Measurements from ENCODE around the gene GNAQ. TPM values are rescaled to one million over a fixed set of nuclear protein-coding genes. Genes with fewer than 3 reads are reported as not detected.

GNAQ gene
- total RNA-seq, 2 experiments from 2014 or later: 17.8 to 18.1 TPM

DNA sequence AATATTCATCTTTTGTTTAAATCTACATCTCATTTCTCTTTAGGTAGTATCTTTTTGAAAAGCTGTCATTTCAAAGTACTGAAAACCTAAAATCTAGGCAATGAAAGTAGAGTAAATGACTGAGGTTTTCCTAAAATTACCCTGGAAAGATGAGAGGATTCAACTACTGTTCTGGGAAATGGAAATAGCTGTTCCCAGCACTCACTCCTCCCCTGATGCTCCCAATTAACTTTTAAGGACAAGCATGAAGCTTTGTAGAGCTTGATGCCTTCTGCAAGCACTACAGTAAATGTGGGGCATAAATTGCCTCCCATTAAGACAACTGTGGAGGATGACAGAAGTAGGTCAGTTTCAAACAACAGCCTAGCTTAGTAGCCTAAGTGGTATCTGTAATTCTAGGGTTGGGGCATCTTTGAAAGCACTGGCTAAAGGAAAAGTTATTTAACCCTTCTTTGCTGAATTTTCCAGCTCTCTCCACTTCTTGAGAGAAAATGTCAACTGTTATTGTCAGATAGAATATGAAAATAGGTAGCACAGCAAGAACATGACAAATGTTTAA lies 283.3 kb downstream of the GNAQ start:
- Mint-ChIP-seq H3K27me3 (no peaks in the 10 kb centered on the region), H3K36me3 (ENCODE audit: low read depth) (peaks cover 12% of the 10 kb centered on the region), H3K27ac (peak overlapping the region; percentile 76), H3K4me3 (no peak overlapping the region), H3K4me1 (ENCODE audit: low read depth) (peaks cover 61% of the 10 kb centered on the region), H3K9me3 (peaks cover 5% of the 10 kb centered on the region)
- TF ChIP-seq, protein P1, sequence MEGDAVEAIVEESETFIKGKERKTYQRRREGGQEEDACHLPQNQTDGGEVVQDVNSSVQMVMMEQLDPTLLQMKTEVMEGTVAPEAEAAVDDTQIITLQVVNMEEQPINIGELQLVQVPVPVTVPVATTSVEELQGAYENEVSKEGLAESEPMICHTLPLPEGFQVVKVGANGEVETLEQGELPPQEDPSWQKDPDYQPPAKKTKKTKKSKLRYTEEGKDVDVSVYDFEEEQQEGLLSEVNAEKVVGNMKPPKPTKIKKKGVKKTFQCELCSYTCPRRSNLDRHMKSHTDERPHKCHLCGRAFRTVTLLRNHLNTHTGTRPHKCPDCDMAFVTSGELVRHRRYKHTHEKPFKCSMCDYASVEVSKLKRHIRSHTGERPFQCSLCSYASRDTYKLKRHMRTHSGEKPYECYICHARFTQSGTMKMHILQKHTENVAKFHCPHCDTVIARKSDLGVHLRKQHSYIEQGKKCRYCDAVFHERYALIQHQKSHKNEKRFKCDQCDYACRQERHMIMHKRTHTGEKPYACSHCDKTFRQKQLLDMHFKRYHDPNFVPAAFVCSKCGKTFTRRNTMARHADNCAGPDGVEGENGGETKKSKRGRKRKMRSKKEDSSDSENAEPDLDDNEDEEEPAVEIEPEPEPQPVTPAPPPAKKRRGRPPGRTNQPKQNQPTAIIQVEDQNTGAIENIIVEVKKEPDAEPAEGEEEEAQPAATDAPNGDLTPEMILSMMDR (IDR thresholded peaks at IDR 0.05): no peak
- ATAC-seq (no peak), DNase-seq (no peak)
- POLR2A ChIA-PET: interaction anchor here (0.5 kb wide), 1 partner anchor 229 kb away, joined by 3 read pairs; no protein-coding TSS in a partner anchor
- CTCF ChIA-PET: interaction anchor here (1.0 to 3.2 kb wide), 6 partner anchors 98 to 373 kb away, joined by 3 to 23 read pairs (median 4); no protein-coding TSS in a partner anchor
- intact Hi-C loops (cut with micrococcal nuclease): no loop called here

DNA sequence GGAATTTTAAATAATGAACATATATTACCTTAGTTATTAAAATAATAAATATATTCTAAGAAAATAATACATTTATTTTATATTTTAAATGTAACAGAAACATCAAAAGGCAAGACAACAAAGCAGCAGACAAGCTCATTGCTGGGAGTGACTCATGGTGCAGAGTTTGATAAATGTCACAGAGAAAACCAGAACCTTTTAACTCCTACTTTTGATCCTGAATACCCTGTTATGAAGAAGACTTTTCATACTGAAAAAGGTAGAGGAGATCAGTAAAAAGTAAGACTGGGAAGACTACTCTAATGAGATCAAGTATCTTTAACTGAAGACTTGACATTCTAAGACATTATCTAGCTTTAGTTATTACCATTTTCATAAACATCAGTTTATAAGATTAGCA lies 284.4 kb downstream of the GNAQ start:
- intact Hi-C loops (cut with micrococcal nuclease): no loop called here
- DNase-seq (peak; percentile 12), ATAC-seq (peak; percentile 71)
- Mint-ChIP-seq H3K27ac (peak overlapping the region; percentile 76), H3K27me3 (no peaks in the 10 kb centered on the region), H3K36me3 (ENCODE audit: low read depth) (peaks cover 15% of the 10 kb centered on the region), H3K4me3 (no peak overlapping the region), H3K9me3 (peaks cover 5% of the 10 kb centered on the region), H3K4me1 (ENCODE audit: low read depth) (peaks cover 61% of the 10 kb centered on the region)
- ChIA-PET CTCF (interaction anchor here (0.6 to 3.2 kb wide), 9 partner anchors 11 to 374 kb away, joined by 3 to 23 read pairs (median 4); no protein-coding TSS in a partner anchor), POLR2A (no interaction called here)
- TF ChIP-seq, protein P1 (IDR thresholded peaks at IDR 0.05): no peak

DNA sequence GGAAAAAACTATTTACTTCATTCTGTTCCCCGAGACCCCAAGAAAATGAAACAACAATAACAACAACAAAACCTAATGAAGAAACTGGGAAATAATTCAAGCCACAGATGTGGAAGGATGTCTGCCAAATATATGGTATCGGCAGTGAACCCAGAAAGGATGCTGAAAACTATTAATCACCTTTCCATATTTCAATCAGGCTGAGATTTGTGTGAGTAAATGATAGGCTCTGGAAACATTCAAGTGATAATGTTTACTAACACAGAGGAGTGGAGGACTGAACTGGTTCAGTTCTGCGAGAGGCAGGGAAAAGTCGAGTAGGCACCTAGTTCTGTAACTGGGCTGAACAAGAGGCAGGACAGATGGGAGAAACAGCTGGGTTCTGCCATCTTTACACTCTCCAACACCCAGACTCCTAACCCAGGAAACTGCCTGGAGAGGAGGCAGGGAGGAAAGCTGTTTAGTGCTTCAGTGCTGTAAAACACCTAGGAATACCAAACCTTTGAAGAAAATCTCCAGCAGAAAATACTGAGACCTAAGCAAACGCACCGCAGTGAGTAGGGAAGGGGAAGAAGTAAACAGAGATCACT lies 286.7 kb downstream of the GNAQ start:
- Mint-ChIP-seq H3K27ac (peak overlapping the region; percentile 69), H3K4me1 (ENCODE audit: low read depth) (peaks cover 48% of the 10 kb centered on the region), H3K36me3 (ENCODE audit: low read depth) (peaks cover 15% of the 10 kb centered on the region), H3K9me3 (peaks cover 5% of the 10 kb centered on the region), H3K27me3 (no peaks in the 10 kb centered on the region), H3K4me3 (no peak overlapping the region)
- POLR2A ChIA-PET: no interaction called here
- ATAC-seq (no peak), DNase-seq (no peak)
- CTCF ChIA-PET: interaction anchor here (1.5 kb wide), 1 partner anchor 24 kb away, joined by 5 read pairs; no protein-coding TSS in a partner anchor
- intact Hi-C loops (cut with micrococcal nuclease): loop anchor here (2.0 kb wide), 1 partner anchor 26 kb away; no protein-coding TSS in a partner anchor
- TF ChIP-seq, protein P1 (IDR thresholded peaks at IDR 0.05): no peak

DNA sequence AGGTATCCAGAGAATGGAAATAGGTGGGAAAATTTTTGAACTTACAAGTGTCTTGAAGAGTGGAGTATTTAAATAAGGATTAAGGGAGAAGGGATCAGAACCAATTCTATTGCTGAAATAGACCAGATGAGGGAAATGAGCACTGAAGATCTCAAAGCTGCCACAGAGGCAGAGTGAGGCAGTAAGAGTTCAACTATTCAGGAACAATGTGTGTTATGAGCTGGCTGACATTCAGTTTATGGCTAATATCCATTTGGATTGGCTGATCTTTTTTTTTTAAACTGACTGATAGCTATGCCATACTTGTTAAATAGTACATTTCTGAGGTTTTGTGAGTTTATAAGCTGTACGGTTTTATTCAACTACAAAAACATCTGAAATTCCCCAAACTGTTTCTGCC lies 288.2 kb downstream of the GNAQ start:
- DNase-seq (no peak), ATAC-seq (no peak)
- TF ChIP-seq, protein P1 (IDR thresholded peaks at IDR 0.05): no peak
- intact Hi-C loops (cut with micrococcal nuclease): no loop called here
- ChIA-PET CTCF (interaction anchor here (0.6 kb wide), 1 partner anchor 8 kb away, joined by 4 read pairs; no protein-coding TSS in a partner anchor), POLR2A (no interaction called here)
- H3K27me3 Mint-ChIP-seq: no peaks in the 10 kb centered on the region
- H3K4me1 Mint-ChIP-seq (ENCODE audit: low read depth): peaks cover 54% of the 10 kb centered on the region
- no peak overlapping the region for H3K27ac Mint-ChIP-seq
- H3K36me3 Mint-ChIP-seq (ENCODE audit: low read depth): peaks cover 15% of the 10 kb centered on the region
- peaks cover 5% of the 10 kb centered on the region for H3K9me3 Mint-ChIP-seq
- no peak overlapping the region for H3K4me3 Mint-ChIP-seq

DNA sequence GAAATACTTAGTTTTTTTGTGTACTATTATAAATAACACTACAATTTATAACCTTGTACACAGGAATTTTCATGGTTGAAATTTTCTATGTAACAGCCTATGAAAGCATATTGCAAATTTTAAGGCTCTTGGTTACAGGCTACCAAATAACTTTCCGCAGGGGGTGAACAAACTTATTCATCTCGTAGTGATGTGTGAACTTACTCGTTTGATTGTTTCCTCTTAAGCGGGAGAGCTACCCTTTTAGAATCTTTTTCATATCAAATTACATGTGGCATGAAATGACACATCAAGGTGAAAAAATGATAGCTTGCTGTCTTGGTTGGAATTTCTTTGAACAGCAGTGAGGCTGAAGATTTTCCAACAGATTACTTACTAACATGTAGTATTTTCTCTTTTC lies 292.7 kb downstream of the GNAQ start:
- Mint-ChIP-seq H3K27ac (peak overlapping the region; percentile 17), H3K4me1 (ENCODE audit: low read depth) (peaks cover 14% of the 10 kb centered on the region), H3K27me3 (no peaks in the 10 kb centered on the region), H3K36me3 (ENCODE audit: low read depth) (peaks cover 3% of the 10 kb centered on the region), H3K4me3 (no peak overlapping the region), H3K9me3 (no peaks in the 10 kb centered on the region)
- POLR2A ChIA-PET: interaction anchor here (0.7 kb wide), 1 partner anchor 10 kb away, joined by 3 read pairs; no protein-coding TSS in a partner anchor
- intact Hi-C loops (cut with micrococcal nuclease): no loop called here
- CTCF ChIA-PET: interaction anchor here (1.0 to 3.0 kb wide), 8 partner anchors 9 to 306 kb away, joined by 3 to 12 read pairs (median 5); no protein-coding TSS in a partner anchor
- ATAC-seq (peak; percentile 55), DNase-seq (no peak)
- TF ChIP-seq, protein P1 (IDR thresholded peaks at IDR 0.05): no peak

Measured in activated CD8-positive, alpha-beta T cell treated with anti-CD3 and anti-CD28 coated beads for 36 hours (primary cell).